ENCODE measurements around the gene MYLK4. TPM values are rescaled to one million over a fixed set of nuclear protein-coding genes. Genes with fewer than 3 reads are reported as not detected.

The MYLK4 gene
- total RNA-seq, 2 donors from 2014 or later = 0.45 to 1.7 TPM

- DNase-seq = no peak
- peaks cover 17% of the 10 kb centered on the region for H3K27me3 Mint-ChIP-seq
- peaks cover 3% of the 10 kb centered on the region for H3K4me1 Mint-ChIP-seq
- no peaks in the 10 kb centered on the region for H3K9me3 ChIP-seq (ENCODE audit: control insufficient read depth, low read length, poor library complexity, severe bottlenecking)
- H3K36me3 Mint-ChIP-seq (ENCODE audit: low read depth) = peaks cover 3% of the 10 kb centered on the region
- no peak overlapping the region for H3K4me3 Mint-ChIP-seq
- no peak for ATAC-seq
- no peak overlapping the region for H3K27ac Mint-ChIP-seq
These were observed 4.1 kb downstream of the MYLK4 start for GRCh38 chr6:2746557-2747061.

DNA sequence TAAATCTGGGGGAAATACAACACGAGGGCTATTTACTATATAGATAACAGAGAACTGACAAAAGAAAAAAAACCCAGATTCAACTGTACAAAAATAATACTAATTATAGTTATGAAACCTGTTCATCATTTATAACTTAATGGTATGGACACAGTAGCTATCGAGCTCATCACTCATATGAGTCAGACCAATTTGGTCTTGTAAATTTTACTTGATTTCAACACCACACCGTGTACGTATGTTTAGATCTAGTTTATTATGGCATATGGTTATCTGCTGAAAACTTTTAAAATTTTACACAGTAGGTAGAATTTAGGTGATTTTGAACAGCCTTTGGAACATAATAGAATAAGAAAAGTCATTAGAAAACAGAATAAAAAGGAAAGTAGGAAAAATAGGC lies 5.5 kb downstream of the MYLK4 start:
- Mint-ChIP-seq H3K36me3 (ENCODE audit: low read depth) (peaks cover 3% of the 10 kb centered on the region), H3K4me1 (peaks cover 3% of the 10 kb centered on the region), H3K4me3 (no peak overlapping the region), H3K27ac (no peak overlapping the region), H3K27me3 (peaks cover 14% of the 10 kb centered on the region)
- H3K9me3 ChIP-seq (ENCODE audit: control insufficient read depth, low read length, poor library complexity, severe bottlenecking) = no peaks in the 10 kb centered on the region
- ATAC-seq (no peak), DNase-seq (no peak)

- no peak overlapping the region for H3K27ac Mint-ChIP-seq
- no peaks in the 10 kb centered on the region for H3K9me3 ChIP-seq (ENCODE audit: control insufficient read depth, low read length, poor library complexity, severe bottlenecking)
- ATAC-seq (no peak), DNase-seq (no peak)
- peaks cover 3% of the 10 kb centered on the region for H3K36me3 Mint-ChIP-seq (ENCODE audit: low read depth)
- H3K4me1 Mint-ChIP-seq = peaks cover 1% of the 10 kb centered on the region
- H3K4me3 Mint-ChIP-seq = no peak overlapping the region
- H3K27me3 Mint-ChIP-seq = peaks cover 11% of the 10 kb centered on the region
These were observed 5.9 kb downstream of the MYLK4 start for GRCh38 chr6:2744778-2745177.

DNA sequence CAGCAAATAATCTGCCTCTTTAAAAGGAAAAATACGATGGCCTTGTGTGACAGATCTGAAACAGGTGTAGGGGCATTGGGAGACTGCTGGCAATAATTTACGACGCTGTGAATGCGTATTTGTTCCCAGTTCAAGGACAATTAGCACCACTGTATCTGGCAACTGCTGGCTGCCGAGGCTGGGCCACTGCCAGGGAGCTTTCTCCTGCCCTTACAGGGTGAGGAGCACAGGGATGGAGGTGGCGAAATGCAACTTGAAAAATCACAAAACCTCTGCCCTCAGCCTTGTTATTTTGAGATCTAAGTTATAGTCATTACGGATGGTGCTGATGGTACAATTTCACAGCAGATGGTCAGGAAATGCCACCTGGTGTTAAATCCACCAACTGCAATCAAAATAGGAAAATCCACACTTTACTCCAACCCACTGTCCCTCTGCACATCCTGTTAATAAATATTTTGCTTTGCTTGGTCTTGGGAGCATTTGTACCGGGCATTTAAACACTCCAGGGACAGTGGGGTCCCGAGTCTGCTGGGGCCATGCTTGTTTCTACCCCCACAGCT lies 6.4 kb downstream of the MYLK4 start:
- peaks cover 3% of the 10 kb centered on the region for H3K36me3 Mint-ChIP-seq (ENCODE audit: low read depth)
- DNase-seq = no peak
- H3K27ac Mint-ChIP-seq = no peak overlapping the region
- H3K9me3 ChIP-seq (ENCODE audit: control insufficient read depth, low read length, poor library complexity, severe bottlenecking) = no peaks in the 10 kb centered on the region
- no peak overlapping the region for H3K4me3 Mint-ChIP-seq
- ATAC-seq = no peak
- H3K27me3 Mint-ChIP-seq = peaks cover 11% of the 10 kb centered on the region
- H3K4me1 Mint-ChIP-seq = no peaks in the 10 kb centered on the region

- no peaks in the 10 kb centered on the region for H3K4me1 Mint-ChIP-seq
- no peak overlapping the region for H3K27ac Mint-ChIP-seq
- no peak overlapping the region for H3K4me3 Mint-ChIP-seq
- DNase-seq = no peak
- peaks cover 11% of the 10 kb centered on the region for H3K27me3 Mint-ChIP-seq
- H3K36me3 Mint-ChIP-seq (ENCODE audit: low read depth) = peaks cover 3% of the 10 kb centered on the region
- ATAC-seq = no peak
- H3K9me3 ChIP-seq (ENCODE audit: control insufficient read depth, low read length, poor library complexity, severe bottlenecking) = no peaks in the 10 kb centered on the region
These were observed 7.2 kb downstream of the MYLK4 start for GRCh38 chr6:2743280-2744208.

- Mint-ChIP-seq H3K36me3 (ENCODE audit: low read depth) (peaks cover 3% of the 10 kb centered on the region), H3K27me3 (peaks cover 15% of the 10 kb centered on the region), H3K4me3 (no peak overlapping the region), H3K27ac (no peak overlapping the region), H3K4me1 (no peaks in the 10 kb centered on the region)
- no peak for DNase-seq
- no peaks in the 10 kb centered on the region for H3K9me3 ChIP-seq (ENCODE audit: control insufficient read depth, low read length, poor library complexity, severe bottlenecking)
- no peak for ATAC-seq
These were observed 9.0 kb downstream of the MYLK4 start for GRCh38 chr6:2741756-2742155.

- Mint-ChIP-seq H3K4me3 (no peak overlapping the region), H3K4me1 (no peaks in the 10 kb centered on the region), H3K36me3 (ENCODE audit: low read depth) (peaks cover 3% of the 10 kb centered on the region), H3K27ac (no peak overlapping the region), H3K27me3 (peaks cover 17% of the 10 kb centered on the region)
- DNase-seq (no peak), ATAC-seq (no peak)
- no peaks in the 10 kb centered on the region for H3K9me3 ChIP-seq (ENCODE audit: control insufficient read depth, low read length, poor library complexity, severe bottlenecking)
These were observed 10.1 kb downstream of the MYLK4 start for GRCh38 chr6:2740581-2740980.

DNA sequence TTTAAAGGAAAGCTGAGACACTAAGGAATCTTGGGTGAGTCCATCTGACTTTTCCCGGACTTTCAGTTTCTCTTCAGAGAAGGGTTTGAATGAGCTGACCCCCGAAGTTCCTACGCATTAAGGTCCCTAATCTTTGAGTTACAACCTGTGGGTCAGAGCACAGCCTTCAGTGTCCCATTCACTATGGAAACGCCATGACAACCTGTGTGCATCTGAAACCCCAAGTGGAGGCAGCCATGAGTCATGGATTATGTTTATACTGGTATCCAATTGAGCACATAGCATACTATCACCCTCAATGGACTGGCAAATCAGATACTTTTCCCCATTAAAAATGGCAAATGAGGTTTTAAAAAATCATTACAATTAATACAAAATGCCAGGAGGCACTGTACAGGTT lies 11.4 kb downstream of the MYLK4 start:
- no peak for DNase-seq
- no peaks in the 10 kb centered on the region for H3K9me3 ChIP-seq (ENCODE audit: control insufficient read depth, low read length, poor library complexity, severe bottlenecking)
- H3K27me3 Mint-ChIP-seq = peaks cover 21% of the 10 kb centered on the region
- H3K4me1 Mint-ChIP-seq = no peaks in the 10 kb centered on the region
- no peak for ATAC-seq
- H3K36me3 Mint-ChIP-seq (ENCODE audit: low read depth) = no peaks in the 10 kb centered on the region
- no peak overlapping the region for H3K27ac Mint-ChIP-seq
- H3K4me3 Mint-ChIP-seq = no peak overlapping the region

GRCh38 chr6:2738373-2738979 lies 12.2 kb downstream of the MYLK4 start:
- no peaks in the 10 kb centered on the region for H3K36me3 Mint-ChIP-seq (ENCODE audit: low read depth)
- no peak overlapping the region for H3K27ac Mint-ChIP-seq
- H3K4me1 Mint-ChIP-seq = no peaks in the 10 kb centered on the region
- H3K27me3 Mint-ChIP-seq = peaks cover 21% of the 10 kb centered on the region
- no peaks in the 10 kb centered on the region for H3K9me3 ChIP-seq (ENCODE audit: control insufficient read depth, low read length, poor library complexity, severe bottlenecking)
- H3K4me3 Mint-ChIP-seq = no peak overlapping the region
- DNase-seq = peak in 1 of 3 donors; percentile 21
- ATAC-seq = peak; percentile 61

DNA sequence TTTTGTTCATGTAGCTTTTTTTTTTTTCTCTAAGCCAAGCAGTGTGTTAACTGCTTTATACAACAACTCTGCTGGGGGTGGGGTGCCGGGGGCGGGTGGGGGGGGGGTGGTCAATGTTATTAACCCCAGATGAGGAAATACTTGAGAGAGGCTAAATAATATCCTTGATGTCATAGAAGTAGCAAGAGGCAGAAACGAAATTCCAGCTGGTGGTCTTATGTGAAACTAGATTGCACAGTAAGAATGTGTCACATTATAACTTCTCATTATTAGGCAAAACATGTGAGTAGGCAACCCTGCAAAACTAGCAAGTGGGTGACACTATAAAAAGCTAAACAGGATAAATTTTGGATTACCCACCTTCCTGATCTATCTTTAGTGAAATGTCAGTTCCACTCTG lies 12.8 kb downstream of the MYLK4 start:
- Mint-ChIP-seq H3K4me3 (no peak overlapping the region), H3K27me3 (peaks cover 21% of the 10 kb centered on the region), H3K27ac (no peak overlapping the region), H3K36me3 (ENCODE audit: low read depth) (no peaks in the 10 kb centered on the region), H3K4me1 (no peaks in the 10 kb centered on the region)
- no peak for DNase-seq
- no peaks in the 10 kb centered on the region for H3K9me3 ChIP-seq (ENCODE audit: control insufficient read depth, low read length, poor library complexity, severe bottlenecking)
- no peak for ATAC-seq

GRCh38 chr6:2734488-2735166 lies 16.1 kb downstream of the MYLK4 start:
- DNase-seq = no peak
- no peak overlapping the region for H3K27ac Mint-ChIP-seq
- no peak for ATAC-seq
- peaks cover 24% of the 10 kb centered on the region for H3K27me3 Mint-ChIP-seq
- no peaks in the 10 kb centered on the region for H3K4me1 Mint-ChIP-seq
- H3K36me3 Mint-ChIP-seq (ENCODE audit: low read depth) = no peaks in the 10 kb centered on the region
- no peak overlapping the region for H3K4me3 Mint-ChIP-seq
- no peaks in the 10 kb centered on the region for H3K9me3 ChIP-seq (ENCODE audit: control insufficient read depth, low read length, poor library complexity, severe bottlenecking)

- Mint-ChIP-seq H3K4me1 (peaks cover 2% of the 10 kb centered on the region), H3K27me3 (peaks cover 29% of the 10 kb centered on the region), H3K27ac (no peak overlapping the region), H3K4me3 (no peak overlapping the region), H3K36me3 (ENCODE audit: low read depth) (no peaks in the 10 kb centered on the region)
- no peak for ATAC-seq
- no peaks in the 10 kb centered on the region for H3K9me3 ChIP-seq (ENCODE audit: control insufficient read depth, low read length, poor library complexity, severe bottlenecking)
- DNase-seq = no peak
These were observed 16.8 kb downstream of the MYLK4 start for GRCh38 chr6:2733736-2734480.
